ENCODE results near the gene MTAP. TPM values are rescaled to one million over a fixed set of nuclear protein-coding genes. Genes with fewer than 3 reads are reported as not detected.

The MTAP gene
- total and polyA plus RNA-seq, 4 donors = 8.6 to 17.7 (median 12.6) TPM

DNA sequence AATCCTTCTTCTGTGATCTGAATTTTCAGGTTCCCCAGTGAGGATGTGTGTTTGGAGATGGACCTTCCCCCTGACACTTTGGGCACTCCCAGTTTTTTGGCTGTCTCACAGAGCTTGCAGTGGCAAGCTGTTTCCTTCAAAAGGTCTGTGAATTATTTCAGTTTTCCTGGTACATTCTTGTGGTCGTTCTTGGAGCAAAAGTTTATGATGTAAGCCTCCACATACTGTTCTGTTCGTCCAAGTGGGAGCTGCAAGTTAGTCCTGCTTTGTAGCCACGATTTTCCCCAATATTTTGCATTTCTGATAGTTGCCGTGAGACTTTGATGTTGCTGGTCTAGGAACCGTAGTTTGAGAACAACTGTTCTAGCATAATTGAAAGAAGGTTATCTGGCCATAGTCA lies 88.3 kb downstream of the MTAP start:
- peaks cover 0 to 5% (median 2%) of the 10 kb centered on the region in 4 donors for H3K9me3 ChIP-seq (ENCODE audit: control insufficient read depth in 4 of 4, low read length in 3 of 4)
- no peaks in the 10 kb centered on the region for H3K4me1 ChIP-seq (ENCODE audit: control insufficient read depth in 4 of 4, insufficient read depth in 4 of 4, low read length in 3 of 4)
- 99% methylated on average over 5 of the region's 5 CpGs for WGBS
- no peak for DNase-seq (ENCODE audit: low spot score)
- H3K4me3 ChIP-seq (ENCODE audit: low read depth in 1 of 3, low read length in 3 of 3) = no peak overlapping the region
- H3K9ac ChIP-seq (ENCODE audit: low read depth in 1 of 2, low read length in 2 of 2) = no peak overlapping the region
- no peak for TF ChIP-seq YY1 (IDR thresholded peaks at IDR 0.05)
- TF ChIP-seq, protein P1, sequence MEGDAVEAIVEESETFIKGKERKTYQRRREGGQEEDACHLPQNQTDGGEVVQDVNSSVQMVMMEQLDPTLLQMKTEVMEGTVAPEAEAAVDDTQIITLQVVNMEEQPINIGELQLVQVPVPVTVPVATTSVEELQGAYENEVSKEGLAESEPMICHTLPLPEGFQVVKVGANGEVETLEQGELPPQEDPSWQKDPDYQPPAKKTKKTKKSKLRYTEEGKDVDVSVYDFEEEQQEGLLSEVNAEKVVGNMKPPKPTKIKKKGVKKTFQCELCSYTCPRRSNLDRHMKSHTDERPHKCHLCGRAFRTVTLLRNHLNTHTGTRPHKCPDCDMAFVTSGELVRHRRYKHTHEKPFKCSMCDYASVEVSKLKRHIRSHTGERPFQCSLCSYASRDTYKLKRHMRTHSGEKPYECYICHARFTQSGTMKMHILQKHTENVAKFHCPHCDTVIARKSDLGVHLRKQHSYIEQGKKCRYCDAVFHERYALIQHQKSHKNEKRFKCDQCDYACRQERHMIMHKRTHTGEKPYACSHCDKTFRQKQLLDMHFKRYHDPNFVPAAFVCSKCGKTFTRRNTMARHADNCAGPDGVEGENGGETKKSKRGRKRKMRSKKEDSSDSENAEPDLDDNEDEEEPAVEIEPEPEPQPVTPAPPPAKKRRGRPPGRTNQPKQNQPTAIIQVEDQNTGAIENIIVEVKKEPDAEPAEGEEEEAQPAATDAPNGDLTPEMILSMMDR (IDR thresholded peaks at IDR 0.05; ENCODE audit: low read depth, low read length, missing input control) = no peak
- TF ChIP-seq HNF4A (conservative IDR thresholded peaks at IDR 0.05) = no peak
- TF ChIP-seq RAD21 (IDR thresholded peaks at IDR 0.05) = no peak
- TF ChIP-seq, protein P2, sequence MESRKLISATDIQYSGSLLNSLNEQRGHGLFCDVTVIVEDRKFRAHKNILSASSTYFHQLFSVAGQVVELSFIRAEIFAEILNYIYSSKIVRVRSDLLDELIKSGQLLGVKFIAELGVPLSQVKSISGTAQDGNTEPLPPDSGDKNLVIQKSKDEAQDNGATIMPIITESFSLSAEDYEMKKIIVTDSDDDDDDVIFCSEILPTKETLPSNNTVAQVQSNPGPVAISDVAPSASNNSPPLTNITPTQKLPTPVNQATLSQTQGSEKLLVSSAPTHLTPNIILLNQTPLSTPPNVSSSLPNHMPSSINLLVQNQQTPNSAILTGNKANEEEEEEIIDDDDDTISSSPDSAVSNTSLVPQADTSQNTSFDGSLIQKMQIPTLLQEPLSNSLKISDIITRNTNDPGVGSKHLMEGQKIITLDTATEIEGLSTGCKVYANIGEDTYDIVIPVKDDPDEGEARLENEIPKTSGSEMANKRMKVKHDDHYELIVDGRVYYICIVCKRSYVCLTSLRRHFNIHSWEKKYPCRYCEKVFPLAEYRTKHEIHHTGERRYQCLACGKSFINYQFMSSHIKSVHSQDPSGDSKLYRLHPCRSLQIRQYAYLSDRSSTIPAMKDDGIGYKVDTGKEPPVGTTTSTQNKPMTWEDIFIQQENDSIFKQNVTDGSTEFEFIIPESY (IDR thresholded peaks at IDR 0.05) = no peak
- TF ChIP-seq EGR1 (IDR thresholded peaks at IDR 0.05; ENCODE audit: low read depth in 2 of 2) = no peak
- TF ChIP-seq TAF1 (conservative IDR thresholded peaks at IDR 0.05) = no peak
- no peak overlapping the region for H3K27ac ChIP-seq (ENCODE audit: low read depth in 1 of 2, low read length in 2 of 2)
- no peaks in the 10 kb centered on the region for H3K27me3 ChIP-seq (ENCODE audit: control insufficient read depth in 4 of 4, insufficient read depth in 4 of 4, low read length in 3 of 4)
- H3K36me3 ChIP-seq (ENCODE audit: control insufficient read depth in 4 of 4, insufficient read depth in 3 of 4, low read depth in 1 of 4, low read length in 3 of 4) = peaks cover 0 to 8% (median 0%) of the 10 kb centered on the region in 4 donors

DNA sequence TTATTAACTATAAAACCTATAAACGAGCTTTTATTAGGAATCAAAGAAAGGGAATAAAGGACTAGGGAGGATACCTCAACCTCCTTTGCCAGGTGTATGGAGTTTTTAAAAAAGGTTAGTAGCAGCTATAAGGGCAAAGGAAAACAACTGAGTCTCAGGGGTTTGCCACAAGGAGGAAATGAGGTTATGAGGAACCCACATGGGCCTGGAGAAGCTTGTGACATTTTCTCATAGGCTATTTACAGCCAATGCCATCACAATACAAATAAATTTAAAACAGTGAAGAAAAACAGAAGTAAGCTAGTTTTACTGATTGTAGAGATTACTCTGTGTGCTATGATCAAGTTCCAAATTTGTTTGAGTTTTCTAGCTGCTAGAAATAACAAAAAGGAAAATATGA lies 99.1 kb downstream of the MTAP start:
- peaks cover 0 to 6% (median 2%) of the 10 kb centered on the region in 4 donors for H3K9me3 ChIP-seq (ENCODE audit: control insufficient read depth in 4 of 4, low read length in 3 of 4)
- TF ChIP-seq HNF4G (IDR thresholded peaks at IDR 0.05) (no peak), FOXA1 (IDR thresholded peaks at IDR 0.05) (no peak), NR2F2 (IDR thresholded peaks at IDR 0.05) (no peak)
- 99% methylated on average over 1 of the region's 1 CpG for WGBS

DNA sequence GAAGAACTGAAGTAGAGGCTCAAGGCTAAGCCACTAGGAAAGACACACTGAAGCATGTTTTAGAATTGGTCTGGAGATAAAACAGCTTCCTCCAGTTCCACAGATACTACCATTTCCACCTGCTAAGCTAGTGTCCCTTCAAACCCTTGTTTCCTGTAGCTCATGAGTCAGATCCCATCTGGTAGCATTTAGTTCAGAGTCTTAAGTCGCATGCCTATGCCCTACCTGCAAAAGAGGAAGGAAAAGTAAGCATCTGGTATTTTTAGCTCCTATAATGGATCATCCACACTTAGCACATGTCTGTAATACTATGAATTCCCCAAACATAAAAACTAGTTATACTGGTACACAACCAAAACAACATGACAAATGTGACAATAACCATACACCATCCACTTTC lies 99.7 kb downstream of the MTAP start:
- Histone ChIP-seq H3K27me3 (ENCODE audit: control insufficient read depth in 4 of 4, insufficient read depth in 4 of 4, low read length in 3 of 4) (no peaks in the 10 kb centered on the region), H3K9me3 (ENCODE audit: control insufficient read depth in 4 of 4, low read length in 3 of 4) (peaks cover 0 to 6% (median 2%) of the 10 kb centered on the region in 4 donors), H3K9ac (ENCODE audit: low read depth in 1 of 2, low read length in 2 of 2) (no peak overlapping the region), H3K4me1 (ENCODE audit: control insufficient read depth in 4 of 4, insufficient read depth in 4 of 4, low read length in 3 of 4) (no peaks in the 10 kb centered on the region), H3K36me3 (ENCODE audit: control insufficient read depth in 4 of 4, insufficient read depth in 3 of 4, low read depth in 1 of 4, low read length in 3 of 4) (no peaks in the 10 kb centered on the region), H3K4me3 (ENCODE audit: low read depth in 1 of 3, low read length in 3 of 3) (no peak overlapping the region), H3K27ac (ENCODE audit: low read depth in 1 of 2, low read length in 2 of 2) (no peak overlapping the region)
- no peak for DNase-seq (ENCODE audit: low spot score)
- TF ChIP-seq, protein P3, sequence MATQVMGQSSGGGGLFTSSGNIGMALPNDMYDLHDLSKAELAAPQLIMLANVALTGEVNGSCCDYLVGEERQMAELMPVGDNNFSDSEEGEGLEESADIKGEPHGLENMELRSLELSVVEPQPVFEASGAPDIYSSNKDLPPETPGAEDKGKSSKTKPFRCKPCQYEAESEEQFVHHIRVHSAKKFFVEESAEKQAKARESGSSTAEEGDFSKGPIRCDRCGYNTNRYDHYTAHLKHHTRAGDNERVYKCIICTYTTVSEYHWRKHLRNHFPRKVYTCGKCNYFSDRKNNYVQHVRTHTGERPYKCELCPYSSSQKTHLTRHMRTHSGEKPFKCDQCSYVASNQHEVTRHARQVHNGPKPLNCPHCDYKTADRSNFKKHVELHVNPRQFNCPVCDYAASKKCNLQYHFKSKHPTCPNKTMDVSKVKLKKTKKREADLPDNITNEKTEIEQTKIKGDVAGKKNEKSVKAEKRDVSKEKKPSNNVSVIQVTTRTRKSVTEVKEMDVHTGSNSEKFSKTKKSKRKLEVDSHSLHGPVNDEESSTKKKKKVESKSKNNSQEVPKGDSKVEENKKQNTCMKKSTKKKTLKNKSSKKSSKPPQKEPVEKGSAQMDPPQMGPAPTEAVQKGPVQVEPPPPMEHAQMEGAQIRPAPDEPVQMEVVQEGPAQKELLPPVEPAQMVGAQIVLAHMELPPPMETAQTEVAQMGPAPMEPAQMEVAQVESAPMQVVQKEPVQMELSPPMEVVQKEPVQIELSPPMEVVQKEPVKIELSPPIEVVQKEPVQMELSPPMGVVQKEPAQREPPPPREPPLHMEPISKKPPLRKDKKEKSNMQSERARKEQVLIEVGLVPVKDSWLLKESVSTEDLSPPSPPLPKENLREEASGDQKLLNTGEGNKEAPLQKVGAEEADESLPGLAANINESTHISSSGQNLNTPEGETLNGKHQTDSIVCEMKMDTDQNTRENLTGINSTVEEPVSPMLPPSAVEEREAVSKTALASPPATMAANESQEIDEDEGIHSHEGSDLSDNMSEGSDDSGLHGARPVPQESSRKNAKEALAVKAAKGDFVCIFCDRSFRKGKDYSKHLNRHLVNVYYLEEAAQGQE (IDR thresholded peaks at IDR 0.05) = no peak
- TF ChIP-seq, protein P1 (IDR thresholded peaks at IDR 0.05; ENCODE audit: low read depth, low read length, missing input control) = no peak
- TF ChIP-seq FOXA2 (IDR thresholded peaks at IDR 0.05) (no peak), GABPA (IDR thresholded peaks at IDR 0.05 in 1 of 2, conservative IDR thresholded peaks at IDR 0.05 in 1 of 2) (no peak), HNF4G (IDR thresholded peaks at IDR 0.05) (no peak), TAF1 (conservative IDR thresholded peaks at IDR 0.05) (no peak), FOXA1 (IDR thresholded peaks at IDR 0.05) (no peak)
- TF ChIP-seq, protein P4, sequence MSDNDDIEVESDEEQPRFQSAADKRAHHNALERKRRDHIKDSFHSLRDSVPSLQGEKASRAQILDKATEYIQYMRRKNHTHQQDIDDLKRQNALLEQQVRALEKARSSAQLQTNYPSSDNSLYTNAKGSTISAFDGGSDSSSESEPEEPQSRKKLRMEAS (IDR thresholded peaks at IDR 0.05) = no peak
- TF ChIP-seq, protein P2 (IDR thresholded peaks at IDR 0.05) = no peak
- TF ChIP-seq, protein P5, sequence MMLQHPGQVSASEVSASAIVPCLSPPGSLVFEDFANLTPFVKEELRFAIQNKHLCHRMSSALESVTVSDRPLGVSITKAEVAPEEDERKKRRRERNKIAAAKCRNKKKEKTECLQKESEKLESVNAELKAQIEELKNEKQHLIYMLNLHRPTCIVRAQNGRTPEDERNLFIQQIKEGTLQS (IDR thresholded peaks at IDR 0.05) = no peak
- WGBS = 91% methylated on average over 1 of the region's 1 CpG

More for the DNA sequence above, 99.1 kb downstream of the MTAP start:
- Histone ChIP-seq H3K9ac (ENCODE audit: low read depth in 1 of 2, low read length in 2 of 2) (no peak overlapping the region), H3K36me3 (ENCODE audit: control insufficient read depth in 4 of 4, insufficient read depth in 3 of 4, low read depth in 1 of 4, low read length in 3 of 4) (no peaks in the 10 kb centered on the region), H3K4me1 (ENCODE audit: control insufficient read depth in 4 of 4, insufficient read depth in 4 of 4, low read length in 3 of 4) (no peaks in the 10 kb centered on the region), H3K27me3 (ENCODE audit: control insufficient read depth in 4 of 4, insufficient read depth in 4 of 4, low read length in 3 of 4) (no peaks in the 10 kb centered on the region), H3K27ac (ENCODE audit: low read depth in 1 of 2, low read length in 2 of 2) (no peak overlapping the region), H3K4me3 (ENCODE audit: low read depth in 1 of 3, low read length in 3 of 3) (no peak overlapping the region)
- DNase-seq (ENCODE audit: low spot score) = no peak
